ENCODE measurements around the gene EXD3. TPM values are rescaled to one million over a fixed set of nuclear protein-coding genes. Genes with fewer than 3 reads are reported as not detected.

Gene EXD3
- total RNA-seq, 1 donor from 2014 or later, result 5.2 TPM

DNA sequence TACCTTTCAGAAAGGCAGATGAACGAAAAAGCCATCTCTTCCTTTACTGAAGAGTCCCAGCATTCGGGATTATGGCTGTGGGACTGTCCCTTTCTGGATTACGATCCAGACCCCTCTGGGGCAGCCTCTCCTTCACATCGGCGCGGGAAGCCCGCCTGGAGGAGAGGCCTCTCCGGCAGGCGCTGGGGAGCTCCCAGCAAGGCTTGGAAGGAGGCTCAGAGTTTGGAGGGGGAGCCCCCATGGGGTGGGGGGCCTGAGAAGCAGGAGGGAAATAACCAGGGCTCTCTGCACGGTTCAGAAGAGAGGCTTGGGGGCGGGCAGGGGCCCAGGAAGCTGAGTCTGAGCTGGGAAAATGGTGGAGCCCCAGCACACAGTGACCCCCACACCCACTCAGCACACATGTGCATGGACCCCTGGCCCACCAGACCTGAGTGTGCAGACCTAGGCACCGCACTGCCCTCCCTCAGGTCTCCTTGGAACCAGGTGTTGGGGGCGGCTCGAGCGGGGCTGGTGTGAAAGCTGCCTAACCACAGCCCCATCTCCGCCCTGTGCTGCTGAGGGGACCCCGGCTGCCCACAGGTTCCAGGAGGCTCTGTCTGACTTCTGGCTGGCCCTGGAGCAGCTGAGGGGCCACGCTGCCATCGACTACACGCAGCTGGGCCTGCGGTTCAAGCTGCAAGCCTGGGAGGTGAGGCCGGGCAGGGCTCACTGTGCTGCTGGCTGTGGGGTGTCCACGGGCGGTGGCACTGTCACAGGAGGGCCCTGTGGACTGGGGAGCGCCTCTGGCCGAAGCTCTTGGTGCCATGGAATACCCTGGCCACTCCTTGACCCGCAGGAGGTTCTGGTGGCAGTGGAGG is 4.7 kb upstream of the EXD3 start:
- H3K4me1 Mint-ChIP-seq, result no peaks in the 10 kb centered on the region
- H3K4me3 Mint-ChIP-seq, result no peak overlapping the region
- H3K27ac Mint-ChIP-seq, result no peak overlapping the region
- H3K27me3 Mint-ChIP-seq, result peaks cover 9% of the 10 kb centered on the region
- intact Hi-C loops (cut with micrococcal nuclease), result no loop called here
- no peaks in the 10 kb centered on the region for H3K36me3 Mint-ChIP-seq (ENCODE audit: low read depth)
- no peaks in the 10 kb centered on the region for H3K9me3 Mint-ChIP-seq
- no peak for DNase-seq

DNA sequence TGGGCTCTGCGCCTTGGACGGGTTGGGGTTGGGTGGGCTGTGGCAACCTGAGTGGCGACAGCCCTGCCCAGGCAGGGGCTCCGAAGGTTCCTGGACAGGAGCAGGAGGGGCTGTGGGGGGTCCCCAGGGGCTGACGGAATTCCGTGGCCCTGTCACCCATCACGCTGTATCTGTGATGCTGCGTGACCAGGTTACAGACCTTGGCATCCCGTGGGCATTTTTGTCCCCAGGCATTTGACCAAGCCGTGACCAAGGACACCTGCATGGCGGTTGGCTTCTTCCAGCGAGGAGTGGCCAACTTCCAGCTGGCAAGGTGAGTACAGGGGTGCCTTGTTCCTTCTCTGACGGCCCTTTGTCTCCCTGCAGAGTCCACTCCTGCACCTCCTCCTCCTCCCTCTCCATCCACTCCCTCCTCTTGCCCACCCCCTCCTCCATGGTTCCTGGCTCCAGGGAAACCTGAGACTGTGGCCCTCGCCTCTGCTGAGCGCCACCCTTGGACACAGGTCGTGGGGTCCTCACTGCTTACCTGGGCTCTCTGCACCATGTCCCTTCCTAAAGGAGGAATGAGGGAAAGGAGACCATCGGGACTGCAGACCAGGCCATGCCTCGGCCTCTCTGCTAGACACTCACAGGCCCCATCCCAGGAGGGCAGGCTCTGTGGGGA is 3.2 kb upstream of the EXD3 start:
- Mint-ChIP-seq H3K27ac (no peak overlapping the region), H3K4me3 (no peak overlapping the region), H3K9me3 (no peaks in the 10 kb centered on the region), H3K4me1 (peaks cover 5% of the 10 kb centered on the region), H3K27me3 (peaks cover 9% of the 10 kb centered on the region), H3K36me3 (ENCODE audit: low read depth) (no peaks in the 10 kb centered on the region)
- intact Hi-C loops (cut with micrococcal nuclease), result no loop called here
- DNase-seq, result no peak

- DNase-seq, result no peak
- H3K4me3 Mint-ChIP-seq, result peak overlapping the region; percentile 59
- H3K27ac Mint-ChIP-seq, result peak overlapping the region; percentile 25
- H3K36me3 Mint-ChIP-seq (ENCODE audit: low read depth), result no peaks in the 10 kb centered on the region
- intact Hi-C loops (cut with micrococcal nuclease), result loop anchor here (2.0 to 5.0 kb wide), 3 partner anchors 21 to 121 kb away; partner anchors contain the start of gene NRARP
- peaks cover 9% of the 10 kb centered on the region for H3K27me3 Mint-ChIP-seq
- H3K4me1 Mint-ChIP-seq, result peaks cover 5% of the 10 kb centered on the region
- H3K9me3 Mint-ChIP-seq, result no peaks in the 10 kb centered on the region
Observed at GRCh38 chr9:137423514-137424291, 741 bp upstream of the EXD3 start.

DNA sequence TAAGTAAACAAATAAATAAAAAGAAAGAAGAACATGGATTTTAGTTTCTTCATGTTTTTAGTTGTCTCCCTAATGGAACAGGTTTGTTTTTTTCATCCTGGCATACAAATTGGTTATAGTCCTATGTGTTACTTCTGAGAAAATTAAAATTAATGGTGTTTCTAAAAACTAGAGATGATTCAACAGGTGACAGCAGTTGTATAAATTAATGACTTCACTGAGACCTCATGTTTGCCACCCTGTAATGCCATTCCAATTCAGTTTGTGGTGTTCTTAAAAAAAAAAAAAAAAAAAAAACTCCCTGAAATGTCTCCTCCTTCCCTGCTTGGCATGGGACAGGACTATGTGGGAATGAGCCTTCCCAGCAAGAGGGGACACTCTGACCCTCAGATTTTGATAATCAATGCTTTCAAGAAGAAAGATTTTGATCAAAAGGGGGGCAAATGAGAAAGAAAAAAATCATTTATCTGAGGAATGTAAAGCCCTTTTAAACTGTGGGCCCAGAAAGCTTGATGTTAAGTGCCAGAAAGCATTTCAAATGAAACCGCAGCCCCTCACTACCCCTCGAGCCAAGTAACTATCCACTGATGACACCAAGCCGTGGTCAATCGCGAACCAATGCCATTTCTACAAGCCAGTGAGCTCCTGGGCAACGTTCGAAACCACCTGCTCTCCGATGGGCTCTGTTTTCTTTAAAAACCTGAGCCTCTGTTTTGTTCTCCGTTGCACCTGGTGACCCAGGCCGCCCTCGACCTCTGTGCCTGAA is 941 bp downstream of the EXD3 start:
- intact Hi-C loops (cut with micrococcal nuclease), result loop anchor here (2.0 to 5.0 kb wide), 3 partner anchors 23 to 120 kb away; partner anchors contain the start of gene NRARP
- H3K4me3 Mint-ChIP-seq, result peak overlapping the region; percentile 90
- no peaks in the 10 kb centered on the region for H3K9me3 Mint-ChIP-seq
- no peaks in the 10 kb centered on the region for H3K36me3 Mint-ChIP-seq (ENCODE audit: low read depth)
- peaks cover 5% of the 10 kb centered on the region for H3K4me1 Mint-ChIP-seq
- peaks cover 9% of the 10 kb centered on the region for H3K27me3 Mint-ChIP-seq
- H3K27ac Mint-ChIP-seq, result peak overlapping the region; percentile 44
- no peak for DNase-seq

DNA sequence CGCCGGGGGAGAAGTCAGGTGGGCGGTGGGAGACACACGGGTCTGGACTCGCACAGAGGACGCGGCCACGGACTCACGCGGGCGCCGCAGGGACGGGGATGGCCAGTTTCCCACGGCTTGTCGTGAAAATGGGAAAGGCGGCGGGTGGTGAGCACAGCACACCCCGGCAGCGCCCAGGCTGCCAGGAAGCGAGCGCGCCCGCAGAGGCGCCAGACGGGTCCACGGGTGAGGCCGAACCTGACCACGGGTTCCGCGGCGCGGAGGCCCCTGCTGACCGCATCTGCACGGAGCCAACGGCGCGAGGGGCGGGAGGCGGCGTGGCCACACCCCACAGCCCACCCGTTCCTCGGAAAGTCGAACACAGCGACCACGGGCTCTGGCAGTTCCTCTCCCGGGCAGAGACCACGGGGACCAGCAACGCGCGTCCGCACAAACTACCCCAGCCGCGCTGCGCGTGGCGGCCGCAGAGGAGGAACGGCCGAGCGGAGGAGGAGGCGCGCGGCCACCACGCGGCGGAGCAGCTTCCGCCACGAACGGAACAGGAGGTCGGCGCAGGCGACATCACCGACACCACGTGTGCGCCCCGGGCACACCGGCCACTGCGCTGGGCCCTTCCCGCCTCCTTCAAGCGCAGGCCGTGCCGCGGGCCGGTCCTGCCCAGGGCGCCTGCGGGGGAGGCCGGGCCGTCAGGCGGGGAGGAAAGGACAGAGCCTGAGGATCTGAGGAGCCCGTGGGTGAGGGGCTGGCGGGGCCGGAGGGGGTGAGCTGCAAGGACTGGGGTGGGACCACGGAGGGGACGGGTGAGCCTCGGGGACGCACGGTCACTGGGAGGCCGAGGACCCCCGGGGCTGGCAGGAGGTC is 5.6 kb downstream of the EXD3 start:
- Mint-ChIP-seq H3K27ac (no peak overlapping the region), H3K27me3 (no peaks in the 10 kb centered on the region), H3K36me3 (ENCODE audit: low read depth) (no peaks in the 10 kb centered on the region), H3K9me3 (no peaks in the 10 kb centered on the region), H3K4me1 (peaks cover 9% of the 10 kb centered on the region), H3K4me3 (peak overlapping the region; percentile 26)
- intact Hi-C loops (cut with micrococcal nuclease), result no loop called here
- DNase-seq, result no peak

DNA sequence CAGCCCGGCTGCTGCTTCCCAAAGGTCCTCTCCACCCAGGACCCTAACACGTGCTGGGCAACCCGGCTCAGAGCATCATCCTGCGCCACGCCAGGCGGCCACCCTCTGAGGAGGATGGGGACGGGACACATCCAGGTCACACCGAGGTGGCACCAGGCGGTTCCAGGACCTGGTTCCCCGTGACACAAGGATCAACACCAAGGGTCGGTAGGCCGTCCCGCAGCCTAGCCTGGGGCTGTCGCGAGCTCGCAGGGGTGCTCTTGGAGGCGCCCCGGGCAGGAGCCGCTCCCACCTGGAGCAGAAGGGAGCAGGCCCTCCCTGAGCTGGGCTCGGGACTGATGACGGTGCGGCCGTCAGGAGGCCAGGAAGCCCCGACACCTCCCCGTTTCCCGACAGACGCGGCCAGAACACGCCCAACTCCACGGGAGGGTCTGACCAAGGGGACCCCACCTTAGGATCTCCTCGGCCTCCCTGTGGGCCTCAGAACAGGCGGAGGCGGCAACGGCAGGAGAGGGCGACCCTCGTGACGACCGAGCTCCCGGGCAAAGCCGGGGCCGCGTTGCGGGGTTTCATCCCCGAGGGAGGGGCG is 6.3 kb downstream of the EXD3 start:
- no peak overlapping the region for H3K27ac Mint-ChIP-seq
- H3K9me3 Mint-ChIP-seq, result no peaks in the 10 kb centered on the region
- no peaks in the 10 kb centered on the region for H3K27me3 Mint-ChIP-seq
- DNase-seq, result no peak
- H3K36me3 Mint-ChIP-seq (ENCODE audit: low read depth), result no peaks in the 10 kb centered on the region
- no peak overlapping the region for H3K4me3 Mint-ChIP-seq
- intact Hi-C loops (cut with micrococcal nuclease), result no loop called here
- H3K4me1 Mint-ChIP-seq, result peaks cover 5% of the 10 kb centered on the region

DNA sequence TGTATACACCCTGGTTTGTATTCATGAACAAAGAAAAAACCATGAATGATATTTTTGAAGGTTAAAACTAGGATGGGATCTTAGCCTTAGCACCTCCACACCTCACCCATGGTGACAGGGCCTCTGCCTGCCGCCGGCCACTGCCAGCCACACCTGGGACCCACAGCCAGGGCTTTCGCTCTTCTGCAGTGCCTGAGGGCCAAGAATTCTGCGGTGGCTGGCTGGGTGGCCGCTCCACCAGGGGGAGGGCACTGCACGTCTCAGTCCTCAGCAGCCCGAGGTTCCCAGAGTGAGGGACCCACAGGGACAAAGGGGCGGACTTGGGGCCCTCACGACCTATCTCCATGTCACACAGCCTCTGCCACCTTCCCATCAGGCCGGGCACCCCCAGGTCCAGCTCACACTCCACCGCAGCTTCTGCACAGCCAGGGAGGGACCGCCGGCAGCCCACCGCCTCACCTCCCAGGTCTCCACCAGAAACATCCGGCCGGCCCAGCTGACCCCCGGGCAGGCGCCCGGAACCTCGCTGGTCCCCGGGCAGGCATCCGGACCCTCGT is 6.9 kb downstream of the EXD3 start:
- H3K9me3 Mint-ChIP-seq, result no peaks in the 10 kb centered on the region
- H3K4me1 Mint-ChIP-seq, result peaks cover 5% of the 10 kb centered on the region
- no peaks in the 10 kb centered on the region for H3K36me3 Mint-ChIP-seq (ENCODE audit: low read depth)
- DNase-seq, result no peak
- H3K4me3 Mint-ChIP-seq, result no peak overlapping the region
- H3K27me3 Mint-ChIP-seq, result no peaks in the 10 kb centered on the region
- intact Hi-C loops (cut with micrococcal nuclease), result no loop called here
- no peak overlapping the region for H3K27ac Mint-ChIP-seq

GRCh38 chr9:137415451-137415850 is 7.5 kb downstream of the EXD3 start:
- intact Hi-C loops (cut with micrococcal nuclease), result no loop called here
- Mint-ChIP-seq H3K9me3 (no peaks in the 10 kb centered on the region), H3K27me3 (no peaks in the 10 kb centered on the region), H3K4me1 (peaks cover 5% of the 10 kb centered on the region), H3K36me3 (ENCODE audit: low read depth) (no peaks in the 10 kb centered on the region), H3K4me3 (no peak overlapping the region), H3K27ac (no peak overlapping the region)
- no peak for DNase-seq

DNA sequence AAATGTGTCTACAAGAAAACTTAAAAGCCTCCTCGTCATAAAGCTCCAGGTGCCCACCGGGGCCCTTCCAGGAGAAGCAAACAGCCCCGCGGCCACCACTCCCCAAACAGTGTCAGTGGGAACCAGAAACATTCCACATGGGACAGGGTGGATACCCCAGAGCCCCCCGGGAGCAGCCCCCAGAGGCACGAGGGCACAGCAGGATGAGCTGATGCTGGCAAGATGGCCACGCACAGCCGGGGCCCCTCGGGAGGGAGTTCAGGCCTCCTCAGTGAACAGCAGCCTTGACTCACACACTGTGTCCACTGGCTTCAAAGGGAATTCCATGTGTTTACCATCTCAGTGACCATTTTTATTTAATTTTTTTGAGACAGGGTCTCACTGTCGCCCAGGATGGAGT is 10.5 kb downstream of the EXD3 start:
- no peak for DNase-seq
- Mint-ChIP-seq H3K4me1 (peaks cover 8% of the 10 kb centered on the region), H3K4me3 (no peak overlapping the region), H3K9me3 (no peaks in the 10 kb centered on the region), H3K27me3 (no peaks in the 10 kb centered on the region), H3K36me3 (ENCODE audit: low read depth) (no peaks in the 10 kb centered on the region), H3K27ac (no peak overlapping the region)
- intact Hi-C loops (cut with micrococcal nuclease), result no loop called here

GRCh38 chr9:137411645-137412380 is 11.1 kb downstream of the EXD3 start:
- Mint-ChIP-seq H3K4me3 (no peak overlapping the region), H3K4me1 (peaks cover 8% of the 10 kb centered on the region), H3K9me3 (no peaks in the 10 kb centered on the region), H3K27me3 (no peaks in the 10 kb centered on the region), H3K36me3 (ENCODE audit: low read depth) (no peaks in the 10 kb centered on the region), H3K27ac (no peak overlapping the region)
- peak; percentile 74 for DNase-seq
- intact Hi-C loops (cut with micrococcal nuclease), result no loop called here

DNA sequence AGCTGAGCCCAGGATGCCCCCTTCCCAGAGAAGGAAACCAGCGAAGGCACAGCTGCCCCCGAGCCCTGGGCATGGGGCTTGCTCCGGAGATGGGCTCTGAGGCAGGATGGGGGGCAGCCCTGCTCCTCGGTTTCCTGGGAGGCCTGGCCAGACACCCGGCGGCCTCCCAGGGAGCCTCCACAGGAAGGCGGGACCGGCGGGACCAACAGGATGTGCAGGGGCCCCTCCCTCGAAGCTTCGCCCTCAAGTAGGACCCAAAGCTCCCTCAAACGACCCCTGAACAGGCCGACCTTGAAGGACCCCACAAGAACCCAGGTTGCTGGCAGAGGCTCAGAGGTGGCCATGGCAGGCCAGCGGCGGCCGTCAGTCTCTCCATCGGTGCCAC is 11.7 kb downstream of the EXD3 start:
- H3K27me3 Mint-ChIP-seq, result no peaks in the 10 kb centered on the region
- no peak overlapping the region for H3K4me3 Mint-ChIP-seq
- DNase-seq, result no peak
- no peak overlapping the region for H3K27ac Mint-ChIP-seq
- H3K36me3 Mint-ChIP-seq (ENCODE audit: low read depth), result no peaks in the 10 kb centered on the region
- H3K4me1 Mint-ChIP-seq, result peaks cover 8% of the 10 kb centered on the region
- intact Hi-C loops (cut with micrococcal nuclease), result no loop called here
- no peaks in the 10 kb centered on the region for H3K9me3 Mint-ChIP-seq

DNA sequence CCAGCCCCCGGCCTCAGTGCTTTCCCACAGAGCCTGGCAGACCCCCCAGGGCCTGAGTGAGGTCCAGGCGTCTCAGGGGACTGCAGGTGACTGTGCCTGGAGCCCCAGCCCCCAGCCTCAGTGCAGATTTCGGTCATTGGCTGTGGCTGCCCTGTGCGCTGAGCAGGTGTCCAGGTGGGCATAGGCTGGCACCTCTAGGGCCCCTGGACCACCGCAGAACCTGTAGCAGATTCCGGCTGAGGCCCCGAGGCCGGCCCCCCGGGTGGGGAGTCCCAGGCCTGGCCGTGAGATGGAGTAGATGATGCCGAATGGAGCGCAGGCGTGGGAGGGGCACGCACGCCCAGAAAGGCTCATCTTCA is 12.1 kb downstream of the EXD3 start:
- no peak for DNase-seq
- no peaks in the 10 kb centered on the region for H3K9me3 Mint-ChIP-seq
- H3K36me3 Mint-ChIP-seq (ENCODE audit: low read depth), result no peaks in the 10 kb centered on the region
- no peak overlapping the region for H3K27ac Mint-ChIP-seq
- H3K27me3 Mint-ChIP-seq, result peaks cover 2% of the 10 kb centered on the region
- H3K4me1 Mint-ChIP-seq, result peaks cover 8% of the 10 kb centered on the region
- H3K4me3 Mint-ChIP-seq, result no peak overlapping the region
- intact Hi-C loops (cut with micrococcal nuclease), result no loop called here
